GM12875 (cell line): Measurements from ENCODE around the gene MAPK6.
A peak's percentile ranks its signal among the peaks of the same experiment; 100 is the strongest.

Experiments used
- H3K4me3 ChIP-seq: one replicate; pipeline ENCODE4 v1.5.1; 2011; ENCODE audit warnings: low read depth, low read length, control low read depth
- TF ChIP-seq, protein P1 (sequence below): IDR thresholded peaks from 2 replicates; pipeline ENCODE4 v1.5.1; 2011; ENCODE audit warnings: low read depth, mild to moderate bottlenecking, control low read depth, inconsistent platforms, low read length, moderate library complexity, borderline replicate concordance; ENCODE audit not compliant: insufficient read depth

Gene MAPK6

DNA sequence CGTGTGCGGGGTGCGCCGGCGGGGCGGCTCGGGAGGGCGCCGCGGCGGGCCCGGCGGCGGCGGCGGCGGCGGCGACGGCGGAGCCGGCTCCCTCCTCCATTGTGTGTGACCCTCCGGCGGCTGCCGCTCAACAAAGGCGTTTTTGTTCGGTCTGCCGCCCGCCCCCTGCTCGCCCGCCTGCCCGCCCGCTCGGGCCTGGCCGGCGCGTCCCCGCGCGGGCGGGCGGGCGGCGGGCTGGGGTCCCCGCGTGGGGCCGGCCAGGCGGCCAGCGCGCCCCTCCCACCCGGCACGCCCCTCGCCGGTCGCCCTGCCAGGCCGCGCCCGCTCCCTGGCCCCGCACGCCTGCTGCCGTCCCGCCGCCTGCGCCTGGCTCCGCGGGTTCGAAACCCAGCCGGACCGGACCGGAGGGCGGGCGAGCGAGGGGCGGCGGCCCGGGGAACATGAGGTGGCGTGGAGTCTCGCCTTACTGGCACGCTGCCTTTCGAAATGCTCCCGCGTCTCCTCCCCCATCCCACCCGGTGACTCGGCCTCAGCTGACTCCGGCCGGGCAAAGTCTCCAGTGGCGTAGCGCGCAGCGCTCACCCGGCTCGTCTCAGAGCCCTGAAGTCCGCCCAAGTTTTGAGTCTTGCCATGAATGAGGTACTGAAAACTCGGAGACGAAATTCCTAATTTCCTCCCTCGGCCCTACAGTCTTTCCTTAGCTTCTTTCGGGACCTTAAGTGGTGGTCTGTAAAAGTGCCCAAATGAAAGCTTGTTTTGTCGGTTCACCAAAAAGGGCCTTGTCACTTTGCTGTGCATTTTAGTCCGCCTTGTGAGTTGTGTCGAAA, 588 bp downstream of the MAPK6 start:
- peak overlapping the region; percentile 79 for H3K4me3 ChIP-seq
- TF ChIP-seq, protein P1, sequence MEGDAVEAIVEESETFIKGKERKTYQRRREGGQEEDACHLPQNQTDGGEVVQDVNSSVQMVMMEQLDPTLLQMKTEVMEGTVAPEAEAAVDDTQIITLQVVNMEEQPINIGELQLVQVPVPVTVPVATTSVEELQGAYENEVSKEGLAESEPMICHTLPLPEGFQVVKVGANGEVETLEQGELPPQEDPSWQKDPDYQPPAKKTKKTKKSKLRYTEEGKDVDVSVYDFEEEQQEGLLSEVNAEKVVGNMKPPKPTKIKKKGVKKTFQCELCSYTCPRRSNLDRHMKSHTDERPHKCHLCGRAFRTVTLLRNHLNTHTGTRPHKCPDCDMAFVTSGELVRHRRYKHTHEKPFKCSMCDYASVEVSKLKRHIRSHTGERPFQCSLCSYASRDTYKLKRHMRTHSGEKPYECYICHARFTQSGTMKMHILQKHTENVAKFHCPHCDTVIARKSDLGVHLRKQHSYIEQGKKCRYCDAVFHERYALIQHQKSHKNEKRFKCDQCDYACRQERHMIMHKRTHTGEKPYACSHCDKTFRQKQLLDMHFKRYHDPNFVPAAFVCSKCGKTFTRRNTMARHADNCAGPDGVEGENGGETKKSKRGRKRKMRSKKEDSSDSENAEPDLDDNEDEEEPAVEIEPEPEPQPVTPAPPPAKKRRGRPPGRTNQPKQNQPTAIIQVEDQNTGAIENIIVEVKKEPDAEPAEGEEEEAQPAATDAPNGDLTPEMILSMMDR = no peak

DNA sequence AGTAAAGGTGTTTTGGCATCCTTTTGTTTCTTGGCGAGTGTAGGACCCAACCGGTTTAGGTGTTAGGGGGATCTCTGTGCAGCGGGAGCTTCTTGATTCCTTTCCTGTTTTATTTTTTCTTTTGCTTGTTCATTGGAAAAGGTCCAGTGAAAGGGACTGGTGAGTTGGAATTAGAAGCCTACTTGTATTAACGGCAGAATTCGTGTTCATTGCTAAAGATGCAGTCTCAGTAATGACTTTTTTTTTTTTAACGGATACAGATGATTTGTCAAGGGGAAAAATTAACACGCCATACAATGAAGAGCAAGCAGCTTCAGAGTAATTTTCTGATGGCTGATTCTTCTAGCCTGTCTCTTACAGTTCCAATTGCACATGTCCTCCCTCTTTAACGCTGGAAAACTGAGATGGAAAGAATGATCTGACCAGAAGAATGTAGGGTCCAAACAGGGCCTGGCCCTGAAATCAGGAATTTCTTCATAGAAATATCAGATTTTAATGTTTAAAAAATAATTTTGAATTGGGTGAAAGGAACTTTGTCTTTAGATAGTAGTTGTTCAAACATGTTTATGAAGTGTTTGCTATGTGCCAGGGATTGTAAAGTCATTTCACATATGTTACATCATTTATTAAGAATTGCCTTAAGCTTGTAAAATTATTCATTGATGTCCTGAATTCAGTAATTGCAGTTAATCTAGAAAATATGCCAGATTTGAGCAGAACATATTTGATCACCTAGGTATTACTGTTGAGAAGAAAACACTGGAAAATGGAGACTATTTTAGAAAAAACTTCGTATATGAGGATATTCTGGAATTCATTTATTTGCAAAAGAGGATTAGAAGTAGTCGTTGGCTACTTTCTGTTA, 1.4 kb downstream of the MAPK6 start:
- peak overlapping the region; percentile 79 for H3K4me3 ChIP-seq
- TF ChIP-seq, protein P1 = no peak

DNA sequence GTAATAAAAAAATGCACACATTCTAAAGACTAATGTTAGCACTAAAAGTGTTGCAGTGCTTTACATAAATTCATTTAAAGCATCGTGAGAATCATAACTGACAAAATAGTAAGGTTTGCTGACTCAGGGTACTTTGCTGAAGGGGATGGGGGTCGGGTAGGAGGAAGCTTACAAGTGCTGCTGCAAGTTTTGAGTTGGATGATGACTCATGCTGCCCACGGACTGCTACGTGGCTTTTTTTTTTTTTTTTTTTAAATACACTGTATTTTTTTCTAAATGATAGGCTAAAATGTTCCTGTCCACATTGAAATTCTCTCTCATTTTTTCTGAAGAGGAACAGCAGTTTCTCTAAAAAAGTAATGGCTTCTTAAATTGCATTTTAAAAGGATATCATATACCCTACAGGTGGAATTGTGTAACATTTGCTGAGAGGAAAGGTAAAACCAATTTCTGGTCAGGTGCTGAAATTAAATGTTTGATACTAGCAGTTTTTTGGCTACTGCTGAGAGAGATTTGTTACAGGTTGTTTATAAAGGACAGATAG, 2.2 kb downstream of the MAPK6 start:
- peak overlapping the region; percentile 79 for H3K4me3 ChIP-seq
- TF ChIP-seq, protein P1 = no peak

DNA sequence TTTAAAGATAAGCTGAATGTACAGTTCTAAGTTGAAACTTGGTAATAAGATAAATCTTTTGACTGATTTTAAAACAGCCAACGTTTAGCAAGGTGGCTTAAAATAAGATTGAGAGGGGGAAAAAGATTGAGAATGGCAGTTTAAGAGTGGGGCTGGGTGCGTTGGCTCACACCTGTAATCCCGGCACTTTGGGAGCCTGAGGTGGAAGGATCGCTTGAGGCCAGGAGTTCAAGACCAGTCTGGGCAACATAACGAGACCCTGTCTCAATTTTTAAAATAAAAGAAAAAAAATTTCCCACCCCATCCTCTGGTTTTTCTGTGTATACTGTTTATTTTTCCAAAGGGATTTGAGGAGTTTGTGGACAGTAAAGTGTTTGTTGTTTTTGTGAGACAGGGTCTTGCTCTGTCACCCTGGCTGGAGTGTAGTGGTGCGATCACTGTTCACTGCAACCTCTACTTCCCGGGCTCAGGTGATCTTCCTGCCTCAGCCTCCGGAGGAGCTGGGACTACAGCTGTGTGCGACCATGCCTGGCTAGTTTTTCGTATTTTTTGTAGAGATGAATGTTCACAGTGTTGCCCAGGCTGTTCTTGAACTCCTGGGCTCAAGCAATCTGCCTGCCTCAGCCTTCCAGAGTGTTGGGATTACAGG, 3.0 kb downstream of the MAPK6 start:
- peak overlapping the region; percentile 28 for H3K4me3 ChIP-seq
- TF ChIP-seq, protein P1 = no peak

DNA sequence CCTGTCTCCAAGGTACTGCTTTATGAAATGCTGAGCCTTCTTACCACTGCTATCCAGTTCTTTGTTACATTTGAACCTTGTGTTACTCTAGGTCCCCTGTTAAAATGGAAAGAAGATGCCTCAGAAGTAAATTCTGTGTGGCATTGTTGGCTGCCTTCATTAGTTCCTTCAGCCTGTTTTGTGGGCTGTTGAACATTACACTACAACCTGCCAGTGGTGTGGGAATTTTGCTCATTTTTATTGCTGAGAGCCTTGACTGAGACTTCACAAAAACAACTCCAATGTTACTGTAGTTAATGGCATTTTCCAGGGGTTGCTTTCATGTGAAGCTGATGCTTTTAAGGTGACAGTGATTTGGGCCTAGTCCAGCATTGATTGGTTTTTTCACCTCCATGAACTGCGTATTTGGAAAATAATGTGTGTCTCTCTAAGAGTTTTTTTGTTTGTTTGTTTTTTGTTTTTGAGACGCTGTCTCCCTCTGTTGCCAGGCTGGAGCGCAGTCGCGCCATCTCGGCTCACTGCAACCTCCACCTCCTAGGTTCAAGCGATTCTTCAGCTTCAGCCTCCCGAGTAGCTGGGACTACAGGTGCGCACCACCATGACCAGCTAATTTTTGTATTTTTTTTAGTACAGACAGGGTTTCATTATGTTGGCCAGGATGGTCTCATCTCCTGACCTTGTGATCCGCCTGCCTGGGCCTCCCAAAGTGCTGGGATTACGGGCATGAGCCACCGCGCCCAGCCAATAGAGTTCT, 4.3 kb downstream of the MAPK6 start:
- H3K4me3 ChIP-seq = no peak overlapping the region
- TF ChIP-seq, protein P1 = no peak

DNA sequence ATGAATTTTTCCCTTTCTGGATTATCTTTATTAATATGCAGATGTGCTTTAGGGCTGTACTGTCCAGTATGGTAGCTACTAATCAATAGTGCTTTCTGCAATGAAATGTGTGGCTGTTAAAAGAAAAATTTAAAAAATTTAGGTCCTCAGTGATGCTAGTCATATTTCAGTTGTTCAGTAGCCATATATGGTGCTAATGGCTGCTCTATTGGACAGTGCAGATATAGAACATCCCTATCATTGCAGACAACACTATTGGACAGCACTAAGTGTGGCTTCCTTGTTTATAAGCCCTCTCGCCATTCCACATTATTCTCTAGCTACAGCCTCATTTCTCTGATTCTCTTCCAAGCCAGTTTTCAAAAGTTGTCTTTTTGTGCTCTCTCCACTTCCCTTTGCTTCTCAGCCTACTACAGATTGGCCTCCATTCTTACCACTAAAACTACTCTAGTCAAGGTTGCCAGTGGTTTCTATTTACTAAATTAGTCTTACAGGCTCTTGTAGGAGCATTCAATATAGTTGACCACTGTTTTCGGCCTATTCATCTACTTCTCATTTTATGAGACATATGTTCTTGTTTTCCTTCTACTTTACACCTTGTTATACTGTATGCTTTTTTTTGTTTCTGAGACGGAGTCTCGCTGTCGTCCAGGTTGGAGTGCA, 9.5 kb downstream of the MAPK6 start:
- TF ChIP-seq, protein P1 = no peak
- H3K4me3 ChIP-seq = no peak overlapping the region
